Measurements from ENCODE around the gene GRM5. TPM values are rescaled to one million over a fixed set of nuclear protein-coding genes. Genes with fewer than 3 reads are reported as not detected.

Gene GRM5
- total RNA-seq, 1 donor from 2014 or later: not detected

DNA sequence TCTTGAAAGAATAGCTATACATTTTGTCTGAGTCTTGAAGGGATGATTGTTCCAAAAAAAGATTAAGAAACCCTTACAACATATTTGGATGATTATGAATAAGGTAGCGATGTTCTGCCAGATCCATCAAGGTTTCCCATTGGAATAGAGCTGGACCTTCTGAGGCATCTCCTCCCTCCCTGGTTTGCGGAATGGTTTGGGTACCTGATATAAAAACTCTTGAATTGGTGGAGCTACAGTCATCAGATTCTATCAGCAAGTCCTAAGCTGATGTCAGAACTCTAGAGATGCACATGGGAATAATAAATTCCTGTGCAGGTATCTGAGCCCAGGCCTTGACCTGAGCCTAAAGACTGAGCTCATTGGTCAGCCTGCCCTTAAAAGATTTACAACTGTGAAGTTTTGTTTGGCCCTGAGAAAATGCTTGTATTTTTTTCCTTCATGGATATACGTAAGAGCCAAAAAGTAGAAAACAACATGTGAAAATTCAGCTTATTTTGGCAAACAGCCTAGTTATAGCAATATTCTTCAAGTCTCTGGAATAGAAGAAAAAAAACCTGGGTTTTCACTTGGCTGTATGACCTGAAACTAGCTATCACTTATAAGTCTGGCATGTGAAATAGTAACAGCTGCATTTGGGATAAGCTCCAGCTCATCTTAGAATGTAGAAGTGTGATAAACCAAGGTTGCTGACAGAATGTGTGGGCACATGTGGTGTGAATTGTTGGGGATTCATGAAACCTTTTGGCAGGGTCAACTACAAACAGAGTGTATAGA lies 462.5 kb downstream of the GRM5 start:
- Histone ChIP-seq H3K36me3 (ENCODE audit: control insufficient read depth in 3 of 3, insufficient read depth in 3 of 3, low read length in 3 of 3) (no peaks in the 10 kb centered on the region), H3K4me3 (ENCODE audit: low read length in 3 of 3) (no peak overlapping the region), H3K27me3 (ENCODE audit: control insufficient read depth in 3 of 3, insufficient read depth in 3 of 3, low read length in 3 of 3) (no peaks in the 10 kb centered on the region), H3K4me1 (ENCODE audit: control insufficient read depth in 3 of 3, insufficient read depth in 3 of 3, low read length in 3 of 3) (no peaks in the 10 kb centered on the region), H3K9me3 (ENCODE audit: control insufficient read depth in 3 of 3, low read length in 3 of 3) (no peaks in the 10 kb centered on the region), H3K9ac (ENCODE audit: low read depth in 1 of 3, low read length in 3 of 3) (no peak overlapping the region), H3K27ac (ENCODE audit: low read depth, low read length) (no peak overlapping the region)

DNA sequence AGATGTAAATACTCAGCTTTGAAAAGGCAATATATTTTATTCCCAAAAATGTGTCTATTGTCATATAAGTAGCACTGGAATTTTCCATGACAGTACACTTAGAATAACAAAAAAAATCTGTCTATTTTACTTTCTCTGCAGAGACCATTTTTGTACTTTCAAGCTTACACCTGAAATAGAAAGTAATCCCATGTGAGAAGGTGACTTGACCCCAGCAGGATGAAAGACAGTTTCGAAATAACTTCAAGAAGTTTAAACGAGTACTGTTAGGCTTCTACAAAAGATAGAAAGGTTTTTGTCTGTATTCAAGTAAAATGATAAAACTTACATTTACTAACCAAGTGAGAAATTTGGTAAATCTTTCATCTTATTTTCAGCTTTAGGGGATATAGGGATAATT lies 468.4 kb downstream of the GRM5 start:
- H3K4me1 ChIP-seq (ENCODE audit: control insufficient read depth in 3 of 3, insufficient read depth in 3 of 3, low read length in 3 of 3): no peaks in the 10 kb centered on the region
- H3K27me3 ChIP-seq (ENCODE audit: control insufficient read depth in 3 of 3, insufficient read depth in 3 of 3, low read length in 3 of 3): no peaks in the 10 kb centered on the region
- H3K9ac ChIP-seq (ENCODE audit: low read depth in 1 of 3, low read length in 3 of 3): no peak overlapping the region
- H3K9me3 ChIP-seq (ENCODE audit: control insufficient read depth in 3 of 3, low read length in 3 of 3): no peaks in the 10 kb centered on the region
- no peak overlapping the region for H3K4me3 ChIP-seq (ENCODE audit: low read length in 3 of 3)
- H3K36me3 ChIP-seq (ENCODE audit: control insufficient read depth in 3 of 3, insufficient read depth in 3 of 3, low read length in 3 of 3): no peaks in the 10 kb centered on the region
- no peak overlapping the region for H3K27ac ChIP-seq (ENCODE audit: low read depth, low read length)

DNA sequence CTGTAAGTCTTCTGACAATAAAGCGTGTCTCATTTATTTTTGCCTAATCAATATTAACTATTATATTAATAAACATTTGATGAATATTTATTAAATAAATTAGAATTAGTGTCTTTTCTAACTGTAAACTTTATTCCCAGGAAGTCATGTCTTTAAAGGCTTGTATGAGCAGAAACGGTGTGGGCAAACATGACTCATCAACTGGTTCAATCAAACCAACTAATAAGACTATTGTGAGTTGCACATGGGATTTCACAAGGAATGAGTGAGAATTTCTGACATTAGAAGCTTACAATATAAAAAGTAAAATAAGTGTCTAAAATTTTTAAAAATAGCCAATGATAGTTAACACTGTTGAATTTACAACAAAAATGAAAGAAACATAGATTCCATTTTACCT lies 469.0 kb downstream of the GRM5 start:
- no peak overlapping the region for H3K4me3 ChIP-seq (ENCODE audit: low read length in 3 of 3)
- H3K27ac ChIP-seq (ENCODE audit: low read depth, low read length): no peak overlapping the region
- no peaks in the 10 kb centered on the region for H3K9me3 ChIP-seq (ENCODE audit: control insufficient read depth in 3 of 3, low read length in 3 of 3)
- H3K36me3 ChIP-seq (ENCODE audit: control insufficient read depth in 3 of 3, insufficient read depth in 3 of 3, low read length in 3 of 3): no peaks in the 10 kb centered on the region
- H3K9ac ChIP-seq (ENCODE audit: low read depth in 1 of 3, low read length in 3 of 3): no peak overlapping the region
- H3K4me1 ChIP-seq (ENCODE audit: control insufficient read depth in 3 of 3, insufficient read depth in 3 of 3, low read length in 3 of 3): no peaks in the 10 kb centered on the region
- no peaks in the 10 kb centered on the region for H3K27me3 ChIP-seq (ENCODE audit: control insufficient read depth in 3 of 3, insufficient read depth in 3 of 3, low read length in 3 of 3)

- Histone ChIP-seq H3K27me3 (ENCODE audit: control insufficient read depth in 3 of 3, insufficient read depth in 3 of 3, low read length in 3 of 3) (no peaks in the 10 kb centered on the region), H3K36me3 (ENCODE audit: control insufficient read depth in 3 of 3, insufficient read depth in 3 of 3, low read length in 3 of 3) (no peaks in the 10 kb centered on the region), H3K4me1 (ENCODE audit: control insufficient read depth in 3 of 3, insufficient read depth in 3 of 3, low read length in 3 of 3) (no peaks in the 10 kb centered on the region), H3K9ac (ENCODE audit: low read depth in 1 of 3, low read length in 3 of 3) (no peak overlapping the region), H3K4me3 (ENCODE audit: low read length in 3 of 3) (no peak overlapping the region), H3K27ac (ENCODE audit: low read depth, low read length) (no peak overlapping the region), H3K9me3 (ENCODE audit: control insufficient read depth in 3 of 3, low read length in 3 of 3) (no peaks in the 10 kb centered on the region)
Measured at GRCh38 chr11:88594274-88594950, 471.4 kb downstream of the GRM5 start.

GRCh38 chr11:88590361-88590760 lies 475.4 kb downstream of the GRM5 start:
- Histone ChIP-seq H3K27ac (ENCODE audit: low read depth, low read length) (no peak overlapping the region), H3K4me3 (ENCODE audit: low read length in 3 of 3) (no peak overlapping the region), H3K36me3 (ENCODE audit: control insufficient read depth in 3 of 3, insufficient read depth in 3 of 3, low read length in 3 of 3) (no peaks in the 10 kb centered on the region), H3K9me3 (ENCODE audit: control insufficient read depth in 3 of 3, low read length in 3 of 3) (no peaks in the 10 kb centered on the region), H3K4me1 (ENCODE audit: control insufficient read depth in 3 of 3, insufficient read depth in 3 of 3, low read length in 3 of 3) (no peaks in the 10 kb centered on the region), H3K27me3 (ENCODE audit: control insufficient read depth in 3 of 3, insufficient read depth in 3 of 3, low read length in 3 of 3) (no peaks in the 10 kb centered on the region), H3K9ac (ENCODE audit: low read depth in 1 of 3, low read length in 3 of 3) (no peak overlapping the region)

DNA sequence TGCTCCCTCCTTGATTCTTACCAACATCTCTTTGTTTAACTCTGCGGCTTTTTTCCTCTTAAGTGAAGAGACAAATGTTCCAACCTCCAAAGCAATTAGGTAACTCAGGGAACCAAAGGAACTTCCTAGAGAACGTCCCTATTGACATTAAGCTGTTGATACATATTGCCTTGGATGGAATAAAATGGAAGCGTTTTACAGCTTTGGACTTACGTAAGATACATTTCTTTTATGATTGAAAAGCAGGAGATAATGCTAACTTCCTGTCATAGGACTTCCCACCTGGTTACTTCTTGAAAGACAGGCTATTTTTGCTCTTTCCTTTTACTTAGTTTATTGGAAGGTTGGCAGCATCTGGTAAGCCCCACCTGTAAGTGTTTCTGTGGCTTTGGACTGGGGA lies 482.5 kb downstream of the GRM5 start:
- H3K9ac ChIP-seq (ENCODE audit: low read depth in 1 of 3, low read length in 3 of 3): no peak overlapping the region
- no peak overlapping the region for H3K4me3 ChIP-seq (ENCODE audit: low read length in 3 of 3)
- H3K36me3 ChIP-seq (ENCODE audit: control insufficient read depth in 3 of 3, insufficient read depth in 3 of 3, low read length in 3 of 3): no peaks in the 10 kb centered on the region
- no peaks in the 10 kb centered on the region for H3K9me3 ChIP-seq (ENCODE audit: control insufficient read depth in 3 of 3, low read length in 3 of 3)
- no peaks in the 10 kb centered on the region for H3K4me1 ChIP-seq (ENCODE audit: control insufficient read depth in 3 of 3, insufficient read depth in 3 of 3, low read length in 3 of 3)
- no peaks in the 10 kb centered on the region for H3K27me3 ChIP-seq (ENCODE audit: control insufficient read depth in 3 of 3, insufficient read depth in 3 of 3, low read length in 3 of 3)
- H3K27ac ChIP-seq (ENCODE audit: low read depth, low read length): no peak overlapping the region

- Histone ChIP-seq H3K27ac (ENCODE audit: low read depth, low read length) (no peak overlapping the region), H3K9me3 (ENCODE audit: control insufficient read depth in 3 of 3, low read length in 3 of 3) (no peaks in the 10 kb centered on the region), H3K4me1 (ENCODE audit: control insufficient read depth in 3 of 3, insufficient read depth in 3 of 3, low read length in 3 of 3) (no peaks in the 10 kb centered on the region), H3K27me3 (ENCODE audit: control insufficient read depth in 3 of 3, insufficient read depth in 3 of 3, low read length in 3 of 3) (no peaks in the 10 kb centered on the region), H3K4me3 (ENCODE audit: low read length in 3 of 3) (no peak overlapping the region), H3K36me3 (ENCODE audit: control insufficient read depth in 3 of 3, insufficient read depth in 3 of 3, low read length in 3 of 3) (no peaks in the 10 kb centered on the region), H3K9ac (ENCODE audit: low read depth in 1 of 3, low read length in 3 of 3) (no peak overlapping the region)
Measured at GRCh38 chr11:88579466-88579865, 486.3 kb downstream of the GRM5 start.

GRCh38 chr11:88576741-88577140 lies 489.0 kb downstream of the GRM5 start:
- Histone ChIP-seq H3K36me3 (ENCODE audit: control insufficient read depth in 3 of 3, insufficient read depth in 3 of 3, low read length in 3 of 3) (no peaks in the 10 kb centered on the region), H3K9me3 (ENCODE audit: control insufficient read depth in 3 of 3, low read length in 3 of 3) (no peaks in the 10 kb centered on the region), H3K4me1 (ENCODE audit: control insufficient read depth in 3 of 3, insufficient read depth in 3 of 3, low read length in 3 of 3) (no peaks in the 10 kb centered on the region), H3K27ac (ENCODE audit: low read depth, low read length) (no peak overlapping the region), H3K27me3 (ENCODE audit: control insufficient read depth in 3 of 3, insufficient read depth in 3 of 3, low read length in 3 of 3) (no peaks in the 10 kb centered on the region), H3K4me3 (ENCODE audit: low read length in 3 of 3) (no peak overlapping the region), H3K9ac (ENCODE audit: low read depth in 1 of 3, low read length in 3 of 3) (no peak overlapping the region)

- Histone ChIP-seq H3K27ac (ENCODE audit: low read depth, low read length) (no peak overlapping the region), H3K4me1 (ENCODE audit: control insufficient read depth in 3 of 3, insufficient read depth in 3 of 3, low read length in 3 of 3) (no peaks in the 10 kb centered on the region), H3K9ac (ENCODE audit: low read depth in 1 of 3, low read length in 3 of 3) (no peak overlapping the region), H3K27me3 (ENCODE audit: control insufficient read depth in 3 of 3, insufficient read depth in 3 of 3, low read length in 3 of 3) (no peaks in the 10 kb centered on the region), H3K4me3 (ENCODE audit: low read length in 3 of 3) (no peak overlapping the region), H3K9me3 (ENCODE audit: control insufficient read depth in 3 of 3, low read length in 3 of 3) (no peaks in the 10 kb centered on the region), H3K36me3 (ENCODE audit: control insufficient read depth in 3 of 3, insufficient read depth in 3 of 3, low read length in 3 of 3) (no peaks in the 10 kb centered on the region)
Measured at GRCh38 chr11:88575916-88576315, 489.9 kb downstream of the GRM5 start.

- no peaks in the 10 kb centered on the region for H3K27me3 ChIP-seq (ENCODE audit: control insufficient read depth in 3 of 3, insufficient read depth in 3 of 3, low read length in 3 of 3)
Measured at GRCh38 chr11:88569342-88569741, 496.4 kb downstream of the GRM5 start.

More at GRCh38 chr11:88569342-88569741, 496.4 kb downstream of the GRM5 start:
- no peaks in the 10 kb centered on the region for H3K36me3 ChIP-seq (ENCODE audit: control insufficient read depth in 3 of 3, insufficient read depth in 3 of 3, low read length in 3 of 3)
- H3K4me1 ChIP-seq (ENCODE audit: control insufficient read depth in 3 of 3, insufficient read depth in 3 of 3, low read length in 3 of 3): no peaks in the 10 kb centered on the region
- no peaks in the 10 kb centered on the region for H3K9me3 ChIP-seq (ENCODE audit: control insufficient read depth in 3 of 3, low read length in 3 of 3)
- H3K27ac ChIP-seq (ENCODE audit: low read depth, low read length): no peak overlapping the region
- no peak overlapping the region for H3K4me3 ChIP-seq (ENCODE audit: low read length in 3 of 3)
- no peak overlapping the region for H3K9ac ChIP-seq (ENCODE audit: low read depth in 1 of 3, low read length in 3 of 3)
